ENCODE measurements around the gene SCFD2. TPM values are rescaled to one million over a fixed set of nuclear protein-coding genes. Genes with fewer than 3 reads are reported as not detected.

Gene SCFD2
- total RNA-seq, 1 experiment from 2014 or later, result 8.4 TPM

DNA sequence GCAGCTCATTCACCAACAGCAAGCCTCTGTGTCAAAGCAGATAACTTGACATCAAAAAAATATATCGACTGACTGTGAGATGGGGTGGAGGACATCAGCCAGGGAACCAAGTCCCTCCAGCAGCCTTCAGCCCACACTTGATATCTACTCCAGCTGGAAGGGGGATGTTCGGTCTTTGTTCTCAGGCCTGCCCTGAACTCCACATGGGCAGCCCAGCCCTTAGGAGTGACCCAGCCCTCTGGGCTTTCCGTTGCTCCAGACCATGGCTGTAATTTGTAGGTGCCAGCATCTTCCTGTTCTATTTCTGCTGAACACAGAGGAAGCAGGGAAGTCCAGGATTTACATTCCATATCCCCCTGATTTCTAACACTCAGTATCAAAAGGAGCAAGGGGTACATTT is 486.4 kb downstream of the SCFD2 start:
- DNase-seq (ENCODE audit: low spot score), result no peak
- H3K9me3 ChIP-seq (ENCODE audit: low read depth, low read length, poor library complexity, severe bottlenecking), result no peaks in the 10 kb centered on the region
- POLR2A ChIA-PET (ENCODE audit: low non-redundant PET), result no interaction called here
- no peaks in the 10 kb centered on the region for H3K36me3 ChIP-seq (ENCODE audit: insufficient read depth, low read length, poor library complexity, severe bottlenecking)
- TF ChIP-seq, protein P1, sequence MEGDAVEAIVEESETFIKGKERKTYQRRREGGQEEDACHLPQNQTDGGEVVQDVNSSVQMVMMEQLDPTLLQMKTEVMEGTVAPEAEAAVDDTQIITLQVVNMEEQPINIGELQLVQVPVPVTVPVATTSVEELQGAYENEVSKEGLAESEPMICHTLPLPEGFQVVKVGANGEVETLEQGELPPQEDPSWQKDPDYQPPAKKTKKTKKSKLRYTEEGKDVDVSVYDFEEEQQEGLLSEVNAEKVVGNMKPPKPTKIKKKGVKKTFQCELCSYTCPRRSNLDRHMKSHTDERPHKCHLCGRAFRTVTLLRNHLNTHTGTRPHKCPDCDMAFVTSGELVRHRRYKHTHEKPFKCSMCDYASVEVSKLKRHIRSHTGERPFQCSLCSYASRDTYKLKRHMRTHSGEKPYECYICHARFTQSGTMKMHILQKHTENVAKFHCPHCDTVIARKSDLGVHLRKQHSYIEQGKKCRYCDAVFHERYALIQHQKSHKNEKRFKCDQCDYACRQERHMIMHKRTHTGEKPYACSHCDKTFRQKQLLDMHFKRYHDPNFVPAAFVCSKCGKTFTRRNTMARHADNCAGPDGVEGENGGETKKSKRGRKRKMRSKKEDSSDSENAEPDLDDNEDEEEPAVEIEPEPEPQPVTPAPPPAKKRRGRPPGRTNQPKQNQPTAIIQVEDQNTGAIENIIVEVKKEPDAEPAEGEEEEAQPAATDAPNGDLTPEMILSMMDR (conservative IDR thresholded peaks at IDR 0.05; ENCODE audit: low read depth, low read length), result no peak
- no peak for TF ChIP-seq EZH2 (IDR thresholded peaks at IDR 0.05; ENCODE audit: borderline replicate concordance, low read depth, low read length, poor library complexity, severe bottlenecking)
- H3K27me3 ChIP-seq (replicated peaks; ENCODE audit: insufficient read depth, low read depth, low read length, poor library complexity), result no peaks in the 10 kb centered on the region
- no peak overlapping the region for H3K4me3 ChIP-seq (ENCODE audit: low read depth, low read length, poor library complexity, severe bottlenecking)
- no peaks in the 10 kb centered on the region for H3K4me1 ChIP-seq (ENCODE audit: insufficient read depth, low read length, poor library complexity, severe bottlenecking)
- CTCF ChIA-PET, result no interaction called here
- H3K27ac ChIP-seq (ENCODE audit: low read depth, low read length, poor library complexity, severe bottlenecking), result no peak overlapping the region
- no TSS peak for BruUV-seq (replicated peaks)
- intact Hi-C loops (cut with micrococcal nuclease; ENCODE audit: unreplicated experiment), result no loop called here

DNA sequence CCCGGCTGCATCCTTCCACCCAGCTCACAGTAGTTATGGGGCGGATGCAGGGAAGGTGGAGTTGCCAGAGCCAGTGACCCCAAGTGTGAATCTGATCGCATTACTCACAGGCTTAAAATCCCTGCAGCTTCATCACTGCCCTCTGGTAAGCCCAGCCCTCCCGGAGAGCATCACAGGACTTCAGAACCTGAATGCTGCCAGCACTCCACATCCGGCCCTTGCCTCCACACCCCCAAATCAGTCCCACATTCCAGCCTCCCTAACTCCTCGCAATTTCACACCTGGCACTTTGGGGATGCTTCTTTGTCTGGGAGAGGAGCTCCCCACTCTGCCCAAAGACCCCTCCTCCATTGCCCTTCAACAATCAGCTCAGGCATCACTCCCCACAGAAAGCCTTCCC is 488.2 kb downstream of the SCFD2 start:
- no peaks in the 10 kb centered on the region for H3K9me3 ChIP-seq (ENCODE audit: low read depth, low read length, poor library complexity, severe bottlenecking)
- no peak overlapping the region for H3K27ac ChIP-seq (ENCODE audit: low read depth, low read length, poor library complexity, severe bottlenecking)
- H3K36me3 ChIP-seq (ENCODE audit: insufficient read depth, low read length, poor library complexity, severe bottlenecking), result no peaks in the 10 kb centered on the region
- ChIA-PET POLR2A (ENCODE audit: low non-redundant PET) (no interaction called here), CTCF (no interaction called here)
- intact Hi-C loops (cut with micrococcal nuclease; ENCODE audit: unreplicated experiment), result no loop called here
- H3K4me3 ChIP-seq (ENCODE audit: low read depth, low read length, poor library complexity, severe bottlenecking), result no peak overlapping the region
- no peak for DNase-seq (ENCODE audit: low spot score)
- H3K27me3 ChIP-seq (replicated peaks; ENCODE audit: insufficient read depth, low read depth, low read length, poor library complexity), result no peaks in the 10 kb centered on the region
- H3K4me1 ChIP-seq (ENCODE audit: insufficient read depth, low read length, poor library complexity, severe bottlenecking), result no peaks in the 10 kb centered on the region
- no TSS peak for BruUV-seq (replicated peaks)
- TF ChIP-seq EZH2 (IDR thresholded peaks at IDR 0.05; ENCODE audit: borderline replicate concordance, low read depth, low read length, poor library complexity, severe bottlenecking), result no peak
- TF ChIP-seq, protein P1 (conservative IDR thresholded peaks at IDR 0.05; ENCODE audit: low read depth, low read length), result no peak

DNA sequence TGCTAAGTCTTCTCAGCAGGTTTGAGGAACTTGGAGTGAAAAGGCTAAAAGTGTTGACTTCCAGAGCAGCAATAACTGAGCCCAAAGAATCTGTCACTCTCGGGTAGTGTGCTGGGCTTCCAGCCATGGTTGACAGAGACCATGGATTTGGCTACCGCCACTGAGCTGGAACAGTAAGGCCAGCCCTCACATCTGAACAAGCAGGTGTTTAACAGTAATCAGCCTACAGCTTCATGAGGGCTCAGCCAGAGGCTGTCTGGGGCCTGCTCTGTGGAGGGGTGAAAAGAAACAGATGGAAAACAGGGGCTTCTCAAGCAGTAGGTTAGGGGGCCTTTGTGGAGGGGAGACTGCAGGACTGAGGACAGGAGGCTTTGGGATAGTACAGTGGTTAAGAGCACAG is 488.8 kb downstream of the SCFD2 start:
- Histone ChIP-seq H3K27ac (ENCODE audit: low read depth, low read length, poor library complexity, severe bottlenecking) (no peak overlapping the region), H3K4me3 (ENCODE audit: low read depth, low read length, poor library complexity, severe bottlenecking) (no peak overlapping the region), H3K4me1 (ENCODE audit: insufficient read depth, low read length, poor library complexity, severe bottlenecking) (no peaks in the 10 kb centered on the region), H3K27me3 (replicated peaks; ENCODE audit: insufficient read depth, low read depth, low read length, poor library complexity) (no peaks in the 10 kb centered on the region), H3K36me3 (ENCODE audit: insufficient read depth, low read length, poor library complexity, severe bottlenecking) (no peaks in the 10 kb centered on the region), H3K9me3 (ENCODE audit: low read depth, low read length, poor library complexity, severe bottlenecking) (no peaks in the 10 kb centered on the region)
- ChIA-PET POLR2A (ENCODE audit: low non-redundant PET) (no interaction called here), CTCF (no interaction called here)
- DNase-seq (ENCODE audit: low spot score), result no peak
- no TSS peak for BruUV-seq (replicated peaks)
- intact Hi-C loops (cut with micrococcal nuclease; ENCODE audit: unreplicated experiment), result no loop called here
- TF ChIP-seq EZH2 (IDR thresholded peaks at IDR 0.05; ENCODE audit: borderline replicate concordance, low read depth, low read length, poor library complexity, severe bottlenecking), result no peak
- TF ChIP-seq, protein P1 (conservative IDR thresholded peaks at IDR 0.05; ENCODE audit: low read depth, low read length), result no peak

Data from A673 (cell line).